ENCODE measurements around the gene RASAL2. TPM values are rescaled to one million over a fixed set of nuclear protein-coding genes. Genes with fewer than 3 reads are reported as not detected.
"Not testable (repeated sequence)": the region's sequence is repeated elsewhere in the genome, so short reads cannot be mapped to it uniquely, and the experiment has no call there.

Gene RASAL2
- total RNA-seq, 1 donor from 2014 or later, result 7.7 TPM

DNA sequence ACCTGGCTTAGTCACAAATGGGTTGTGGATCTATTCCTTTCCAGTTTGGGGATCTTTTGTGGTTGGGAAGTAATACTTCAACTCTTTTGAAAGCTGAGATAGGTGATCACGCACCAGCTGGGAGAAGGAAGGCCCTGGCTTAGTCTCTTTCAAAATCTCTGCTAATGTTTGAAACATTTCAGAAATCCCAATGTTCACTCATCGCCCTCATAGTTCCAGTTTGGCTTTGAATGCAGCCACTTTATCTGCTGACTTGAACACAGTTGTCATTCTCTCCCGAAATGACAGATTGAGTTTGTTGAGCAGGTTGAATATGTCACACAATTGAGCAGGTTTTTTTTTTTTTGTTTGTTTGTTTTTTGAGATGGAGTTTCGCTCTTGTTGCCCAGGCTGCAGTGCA lies 24.6 kb downstream of the RASAL2 start:
- DNase-seq (ENCODE audit: low read depth), result no peak

DNA sequence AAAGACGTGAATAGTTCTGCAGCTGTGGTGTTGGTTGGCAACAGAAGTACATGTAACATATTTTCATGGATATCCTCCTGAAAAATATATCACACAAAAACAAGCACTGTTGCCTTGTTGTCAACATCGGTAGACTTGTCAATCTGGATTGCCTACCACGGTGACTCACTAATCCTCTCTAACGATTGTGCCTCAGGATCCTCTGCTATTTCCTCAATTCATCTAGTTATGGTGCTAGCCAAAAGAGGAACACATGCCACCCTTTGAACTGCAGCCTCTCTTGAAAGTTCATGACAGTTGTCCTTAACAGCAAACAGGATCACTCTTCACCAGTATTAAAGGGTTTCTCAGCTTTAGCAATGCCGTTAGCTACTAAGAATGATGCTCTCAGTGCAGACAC lies 25.7 kb downstream of the RASAL2 start:
- no peak for DNase-seq (ENCODE audit: low read depth)
- no peak overlapping the region for H3K4me3 ChIP-seq (ENCODE audit: low read depth, low read length)
- TF ChIP-seq, protein P1, sequence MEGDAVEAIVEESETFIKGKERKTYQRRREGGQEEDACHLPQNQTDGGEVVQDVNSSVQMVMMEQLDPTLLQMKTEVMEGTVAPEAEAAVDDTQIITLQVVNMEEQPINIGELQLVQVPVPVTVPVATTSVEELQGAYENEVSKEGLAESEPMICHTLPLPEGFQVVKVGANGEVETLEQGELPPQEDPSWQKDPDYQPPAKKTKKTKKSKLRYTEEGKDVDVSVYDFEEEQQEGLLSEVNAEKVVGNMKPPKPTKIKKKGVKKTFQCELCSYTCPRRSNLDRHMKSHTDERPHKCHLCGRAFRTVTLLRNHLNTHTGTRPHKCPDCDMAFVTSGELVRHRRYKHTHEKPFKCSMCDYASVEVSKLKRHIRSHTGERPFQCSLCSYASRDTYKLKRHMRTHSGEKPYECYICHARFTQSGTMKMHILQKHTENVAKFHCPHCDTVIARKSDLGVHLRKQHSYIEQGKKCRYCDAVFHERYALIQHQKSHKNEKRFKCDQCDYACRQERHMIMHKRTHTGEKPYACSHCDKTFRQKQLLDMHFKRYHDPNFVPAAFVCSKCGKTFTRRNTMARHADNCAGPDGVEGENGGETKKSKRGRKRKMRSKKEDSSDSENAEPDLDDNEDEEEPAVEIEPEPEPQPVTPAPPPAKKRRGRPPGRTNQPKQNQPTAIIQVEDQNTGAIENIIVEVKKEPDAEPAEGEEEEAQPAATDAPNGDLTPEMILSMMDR (conservative IDR thresholded peaks at IDR 0.05; ENCODE audit: low read depth, low read length), result no peak

More for the DNA sequence above, 24.6 kb downstream of the RASAL2 start:
- no peak overlapping the region for H3K4me3 ChIP-seq (ENCODE audit: low read depth, low read length)
- TF ChIP-seq, protein P1 (conservative IDR thresholded peaks at IDR 0.05; ENCODE audit: low read depth, low read length), result no peak

- DNase-seq (ENCODE audit: low read depth), result no peak
- TF ChIP-seq, protein P1 (conservative IDR thresholded peaks at IDR 0.05; ENCODE audit: low read depth, low read length), result no peak
- no peak overlapping the region for H3K4me3 ChIP-seq (ENCODE audit: low read depth, low read length)
Measured at GRCh38 chr1:178120088-178120487, 26.2 kb downstream of the RASAL2 start.

GRCh38 chr1:178120520-178121052 lies 26.7 kb downstream of the RASAL2 start:
- H3K4me3 ChIP-seq (ENCODE audit: low read depth, low read length); DNase-seq (ENCODE audit: low read depth): not testable (repeated sequence)

- no peak for DNase-seq (ENCODE audit: low read depth)
- no peak overlapping the region for H3K4me3 ChIP-seq (ENCODE audit: low read depth, low read length)
- TF ChIP-seq, protein P1 (conservative IDR thresholded peaks at IDR 0.05; ENCODE audit: low read depth, low read length), result no peak
Measured at GRCh38 chr1:178121883-178122282, 28.0 kb downstream of the RASAL2 start.

DNA sequence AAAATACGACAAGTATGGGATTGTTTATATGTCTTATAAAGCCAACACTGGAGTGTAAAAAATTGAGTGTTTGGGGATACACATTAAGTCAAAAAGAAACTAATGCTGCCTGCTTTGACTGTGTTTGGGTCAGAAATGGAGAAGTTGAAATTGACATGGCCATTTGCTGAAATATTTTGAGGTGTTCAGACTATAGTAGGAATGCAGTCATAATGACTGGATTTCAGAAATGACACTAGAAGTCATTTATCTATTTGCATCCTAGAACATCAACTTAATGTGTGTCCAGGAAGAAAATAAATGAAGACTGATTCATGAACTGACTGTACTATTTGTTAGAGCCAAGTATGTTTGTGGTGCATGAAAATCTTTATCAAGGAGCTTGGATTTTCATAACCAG lies 28.4 kb downstream of the RASAL2 start:
- TF ChIP-seq, protein P1 (conservative IDR thresholded peaks at IDR 0.05; ENCODE audit: low read depth, low read length), result no peak
- H3K4me3 ChIP-seq (ENCODE audit: low read depth, low read length), result no peak overlapping the region
- DNase-seq (ENCODE audit: low read depth), result no peak

GRCh38 chr1:178124115-178124514 lies 30.2 kb downstream of the RASAL2 start:
- no peak overlapping the region for H3K4me3 ChIP-seq (ENCODE audit: low read depth, low read length)
- DNase-seq (ENCODE audit: low read depth), result no peak
- TF ChIP-seq, protein P1 (conservative IDR thresholded peaks at IDR 0.05; ENCODE audit: low read depth, low read length), result no peak

All from epithelial cell of proximal tubule (primary cell).